ENCODE data around the gene SRGAP3. TPM values are rescaled to one million over a fixed set of nuclear protein-coding genes. Genes with fewer than 3 reads are reported as not detected.

SRGAP3 gene
- total RNA-seq, 4 donors from 2014 or later: 2.4 to 35.5 (median 8.2) TPM

- Histone ChIP-seq H3K4me3 (no peak overlapping the region), H3K27ac (peak overlapping the region in 1 of 2 donors; percentile 62), H3K36me3 (no peaks in the 10 kb centered on the region), H3K9me3 (no peaks in the 10 kb centered on the region), H3K27me3 (no peaks in the 10 kb centered on the region), H3K4me1 (peaks cover 6 to 8% of the 10 kb centered on the region in 2 donors)
- TF ChIP-seq CTCF (IDR thresholded peaks at IDR 0.05) (no peak), POLR2A (IDR thresholded peaks at IDR 0.05) (no peak)
- intact Hi-C loops (cut with DNase I; ENCODE audit: low total_unique reads): no loop called here
- no peak for DNase-seq
These were observed 25.0 kb downstream of the SRGAP3 start for GRCh38 chr3:9224490-9224889.

GRCh38 chr3:9223672-9224071, 25.8 kb downstream of the SRGAP3 start:
- Histone ChIP-seq H3K4me3 (no peak overlapping the region), H3K9me3 (no peaks in the 10 kb centered on the region), H3K27me3 (no peaks in the 10 kb centered on the region), H3K36me3 (no peaks in the 10 kb centered on the region), H3K27ac (no peak overlapping the region), H3K4me1 (peaks cover 6 to 8% of the 10 kb centered on the region in 2 donors)
- no peak for DNase-seq
- TF ChIP-seq CTCF (IDR thresholded peaks at IDR 0.05) (no peak), POLR2A (IDR thresholded peaks at IDR 0.05) (no peak)
- intact Hi-C loops (cut with DNase I; ENCODE audit: low total_unique reads): no loop called here

- no peaks in the 10 kb centered on the region for H3K9me3 ChIP-seq
- DNase-seq: no peak
- H3K27ac ChIP-seq: no peak overlapping the region
- H3K36me3 ChIP-seq: no peaks in the 10 kb centered on the region
- intact Hi-C loops (cut with DNase I; ENCODE audit: low total_unique reads): no loop called here
- H3K4me3 ChIP-seq: no peak overlapping the region
- H3K27me3 ChIP-seq: no peaks in the 10 kb centered on the region
- peaks cover 6 to 8% of the 10 kb centered on the region in 2 donors for H3K4me1 ChIP-seq
- TF ChIP-seq POLR2A (IDR thresholded peaks at IDR 0.05) (no peak), CTCF (IDR thresholded peaks at IDR 0.05) (no peak)
These were observed 26.3 kb downstream of the SRGAP3 start for GRCh38 chr3:9222956-9223639.

GRCh38 chr3:9222049-9222448, 27.4 kb downstream of the SRGAP3 start:
- Histone ChIP-seq H3K9me3 (no peaks in the 10 kb centered on the region), H3K4me3 (no peak overlapping the region), H3K27ac (no peak overlapping the region), H3K4me1 (peaks cover 6 to 7% of the 10 kb centered on the region in 2 donors), H3K27me3 (no peaks in the 10 kb centered on the region), H3K36me3 (no peaks in the 10 kb centered on the region)
- no peak for DNase-seq
- no peak for TF ChIP-seq CTCF (IDR thresholded peaks at IDR 0.05)
- TF ChIP-seq POLR2A (IDR thresholded peaks at IDR 0.05): no peak
- intact Hi-C loops (cut with DNase I; ENCODE audit: low total_unique reads): no loop called here

- DNase-seq: no peak
- H3K27ac ChIP-seq: no peak overlapping the region
- H3K27me3 ChIP-seq: no peaks in the 10 kb centered on the region
- H3K4me1 ChIP-seq: no peaks in the 10 kb centered on the region
- H3K9me3 ChIP-seq: no peaks in the 10 kb centered on the region
- intact Hi-C loops (cut with DNase I; ENCODE audit: low total_unique reads): no loop called here
- no peak for TF ChIP-seq CTCF (IDR thresholded peaks at IDR 0.05)
- H3K36me3 ChIP-seq: no peaks in the 10 kb centered on the region
- no peak overlapping the region for H3K4me3 ChIP-seq
These were observed 31.0 kb downstream of the SRGAP3 start for GRCh38 chr3:9218514-9218846.

All from uterus (tissue), 4 donors.